CD4-positive, alpha-beta T cell treated with Interleukin-15 for 4 hours (primary cell): ENCODE measurements around the gene OR9Q1.

ENCODE experiments used
- DNase-seq: peaks from one replicate; pipeline ENCODE4 v3.0.0-alpha.2; 2020; ENCODE audit warnings: low spot score

Gene OR9Q1

GRCh38 chr11:58034471-58034870, 10.8 kb downstream of the OR9Q1 start:
- no peak for DNase-seq

DNA sequence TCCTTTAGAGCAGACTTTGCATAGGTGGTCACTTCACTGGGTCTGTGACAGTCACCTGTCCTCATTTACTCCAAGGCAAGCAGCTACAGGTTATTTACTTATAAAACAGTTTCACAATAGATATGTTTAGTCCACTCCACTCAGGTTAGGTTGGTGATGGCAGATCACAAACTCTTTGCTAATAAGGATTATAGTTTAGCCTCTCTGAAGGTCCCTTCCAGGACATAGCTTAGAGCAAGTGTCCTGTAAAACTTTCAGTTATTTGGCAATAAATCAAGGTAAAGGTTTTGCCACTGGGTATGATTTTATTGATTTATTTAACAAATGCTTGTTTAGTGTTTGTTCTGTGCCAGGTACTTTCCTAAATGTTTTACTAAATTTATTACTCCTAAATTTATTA, 15.9 kb downstream of the OR9Q1 start:
- no peak for DNase-seq

GRCh38 chr11:58043379-58043778, 19.7 kb downstream of the OR9Q1 start:
- DNase-seq, result no peak

- DNase-seq, result no peak
These were observed 22.6 kb downstream of the OR9Q1 start for GRCh38 chr11:58046231-58046630.

GRCh38 chr11:58047818-58048217, 24.1 kb downstream of the OR9Q1 start:
- no peak for DNase-seq

DNA sequence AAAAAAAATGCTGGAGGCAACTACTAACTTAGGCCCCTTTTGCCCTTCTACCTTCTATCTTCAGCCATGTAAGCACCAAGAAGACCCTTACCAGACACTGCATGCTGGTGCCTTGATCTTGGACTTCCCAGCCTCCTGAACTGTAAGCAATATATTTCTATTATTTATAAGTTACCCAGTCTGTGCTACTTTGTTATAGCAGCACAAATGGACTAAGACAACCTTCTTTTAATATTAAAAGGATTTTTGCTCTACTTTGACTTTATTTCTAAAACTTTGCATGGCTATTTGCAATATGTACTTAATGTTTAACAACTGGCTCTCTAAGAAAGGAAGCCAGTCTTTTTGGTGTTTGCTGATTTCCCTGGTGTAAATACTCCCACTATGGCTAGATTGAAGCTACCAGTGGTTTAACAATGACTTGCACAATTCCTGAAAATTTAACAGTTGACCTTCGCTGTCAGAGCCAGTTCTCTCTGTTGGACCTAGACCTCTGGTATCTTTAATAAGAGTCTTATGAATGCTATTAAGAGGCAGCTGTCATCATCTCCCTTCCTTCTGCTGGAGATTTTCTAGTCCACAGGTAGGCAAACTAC, 32.2 kb downstream of the OR9Q1 start:
- DNase-seq, result no peak

DNA sequence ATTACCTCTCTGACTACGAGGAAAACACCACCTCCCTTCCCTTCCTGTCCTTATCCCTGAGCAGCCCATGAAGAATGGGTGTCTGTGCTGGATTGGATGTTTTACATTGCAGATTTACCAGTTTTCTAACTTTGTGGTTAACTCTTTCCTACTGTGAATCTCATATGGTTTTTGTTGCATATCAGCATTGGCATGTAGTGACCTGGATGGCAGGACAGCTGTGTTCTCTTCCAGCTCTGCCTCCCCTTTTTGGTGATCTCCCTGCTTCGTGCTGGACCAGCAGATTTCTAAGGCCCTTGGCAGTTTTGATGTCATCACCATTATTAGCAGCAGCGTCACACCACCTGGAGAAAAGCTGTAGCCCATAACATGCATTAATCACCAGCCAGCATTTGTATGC, 33.8 kb downstream of the OR9Q1 start:
- no peak for DNase-seq

- DNase-seq, result no peak
These were observed 34.8 kb downstream of the OR9Q1 start for GRCh38 chr11:58058276-58059006.

- DNase-seq, result no peak
These were observed 35.3 kb downstream of the OR9Q1 start for GRCh38 chr11:58059007-58059350.

- DNase-seq, result no peak
These were observed 36.9 kb downstream of the OR9Q1 start for GRCh38 chr11:58060535-58060934.

- DNase-seq, result no peak
These were observed 37.4 kb downstream of the OR9Q1 start for GRCh38 chr11:58060939-58061672.

DNA sequence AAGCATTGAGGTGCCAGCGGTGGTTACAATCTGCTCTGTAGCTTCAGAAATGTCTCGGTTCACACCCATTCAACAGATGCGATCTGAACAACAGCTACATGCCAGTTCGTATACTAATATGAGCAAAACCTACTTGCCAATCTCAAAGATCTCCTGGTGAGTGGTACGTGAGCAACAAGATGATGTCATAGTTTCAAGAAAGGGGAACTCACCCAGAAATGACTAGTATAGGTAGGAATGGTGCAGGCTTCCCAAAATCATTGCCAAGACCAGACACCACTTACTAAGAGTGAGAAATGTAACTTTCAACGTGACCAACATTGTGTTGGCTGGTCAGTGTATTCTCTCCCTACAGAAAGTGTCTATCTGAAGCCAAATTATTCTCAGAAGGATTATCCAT, 38.1 kb downstream of the OR9Q1 start:
- no peak for DNase-seq

DNA sequence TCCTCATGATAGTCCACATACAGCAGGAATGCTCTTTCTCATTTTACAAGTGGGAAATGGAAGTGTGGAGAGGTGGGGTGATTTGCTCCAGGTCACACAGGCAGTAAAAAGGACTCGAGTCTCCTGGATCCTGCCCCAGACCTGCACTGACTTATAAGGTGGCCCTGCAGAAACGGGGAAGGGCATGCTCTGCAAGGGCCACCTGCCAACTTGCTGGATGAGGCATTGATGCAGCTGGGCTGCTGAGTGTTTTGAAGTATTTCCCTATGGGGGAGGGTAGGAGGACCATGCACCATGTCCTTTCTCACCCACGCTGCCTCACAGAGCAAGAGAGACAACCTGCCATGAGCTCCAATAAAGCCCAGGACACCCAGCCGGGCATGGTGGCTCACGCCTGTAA, 44.0 kb downstream of the OR9Q1 start:
- DNase-seq, result no peak

GRCh38 chr11:58068655-58069054, 45.0 kb downstream of the OR9Q1 start:
- no peak for DNase-seq

DNA sequence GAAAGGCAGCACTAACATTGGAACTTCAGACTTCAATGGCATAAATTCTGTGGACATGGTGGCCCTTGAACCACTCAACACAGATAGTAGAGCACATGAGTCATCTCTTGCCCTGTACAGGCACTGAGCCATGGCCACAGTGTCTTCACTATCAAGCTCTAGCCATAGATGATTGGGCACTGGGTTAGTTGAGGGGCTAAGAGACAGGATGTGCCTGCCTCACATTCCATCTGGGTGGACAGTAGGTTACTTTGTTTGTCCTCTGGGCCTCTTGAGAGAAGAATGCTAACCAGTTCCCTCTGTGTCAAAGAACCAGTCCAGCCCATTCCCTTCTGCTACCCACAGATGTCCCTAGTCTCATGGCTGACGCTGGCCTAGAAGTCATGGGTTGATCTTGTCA, 46.9 kb downstream of the OR9Q1 start:
- DNase-seq, result no peak

- no peak for DNase-seq
These were observed 52.1 kb downstream of the OR9Q1 start for GRCh38 chr11:58075781-58076180.

DNA sequence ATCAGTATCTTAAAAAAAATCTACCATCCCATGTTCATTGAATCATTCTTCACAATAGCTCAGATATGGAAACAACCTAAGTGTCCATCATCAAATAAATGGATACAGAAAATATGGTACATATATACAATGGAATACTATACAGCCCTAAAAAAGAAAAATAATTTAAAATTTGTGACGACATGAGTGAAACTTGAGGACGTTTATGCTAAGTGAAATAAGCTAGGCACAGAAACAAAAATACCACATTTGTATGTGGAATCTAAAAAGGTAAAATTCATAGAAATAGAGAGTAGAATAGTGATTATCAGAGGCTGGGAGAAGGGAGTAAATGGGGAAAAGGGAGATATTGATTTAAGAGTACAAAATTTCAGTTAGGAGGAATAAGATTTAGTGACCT, 62.8 kb downstream of the OR9Q1 start:
- DNase-seq, result no peak

- no peak for DNase-seq
These were observed 73.8 kb downstream of the OR9Q1 start for GRCh38 chr11:58097437-58097836.

GRCh38 chr11:58121096-58121495, 97.4 kb downstream of the OR9Q1 start:
- DNase-seq, result no peak

- no peak for DNase-seq
These were observed 101.8 kb downstream of the OR9Q1 start, which contains the start of gene OR9I1 for GRCh38 chr11:58125469-58125868. OR9I1 (minus strand) TSS chr11:58125530; CDS start chr11:58119444, 6,086 bp downstream.

GRCh38 chr11:58127350-58127749, 103.7 kb downstream of the OR9Q1 start:
- no peak for DNase-seq

GRCh38 chr11:58133309-58134076, 109.8 kb downstream of the OR9Q1 start:
- no peak for DNase-seq

DNA sequence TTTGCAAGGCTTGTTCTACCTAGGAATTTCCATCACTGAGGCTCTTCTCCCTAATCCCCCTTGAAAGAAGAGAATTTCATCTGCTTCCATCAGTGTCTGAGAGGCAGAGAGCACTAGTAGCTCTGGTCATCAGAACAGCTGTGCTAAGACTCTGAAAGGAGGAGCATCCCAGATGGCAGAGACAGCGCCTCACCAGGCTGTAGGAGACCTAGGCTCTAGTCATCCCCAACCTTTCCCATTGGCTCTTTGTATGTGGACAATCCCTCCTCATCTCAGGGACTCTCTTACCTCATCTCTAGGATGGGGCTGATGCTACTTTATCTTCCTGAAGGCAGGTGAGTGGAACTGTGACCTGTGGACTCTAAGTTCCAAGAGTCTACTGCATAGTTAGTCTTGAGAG, 110.5 kb downstream of the OR9Q1 start:
- no peak for DNase-seq
